Activated CD8-positive, alpha-beta memory T cell treated with anti-CD3 and anti-CD28 coated beads for 48 hours (primary cell): ENCODE measurements around the gene LIMCH1.

Source experiments
- DNase-seq, 3 experiments: peaks; one replicate each; pipeline ENCODE4 v3.0.0-alpha.2; 2020; ENCODE audit warnings: low read depth in 2 of 3, low spot score in 2 of 3

LIMCH1 gene

DNA sequence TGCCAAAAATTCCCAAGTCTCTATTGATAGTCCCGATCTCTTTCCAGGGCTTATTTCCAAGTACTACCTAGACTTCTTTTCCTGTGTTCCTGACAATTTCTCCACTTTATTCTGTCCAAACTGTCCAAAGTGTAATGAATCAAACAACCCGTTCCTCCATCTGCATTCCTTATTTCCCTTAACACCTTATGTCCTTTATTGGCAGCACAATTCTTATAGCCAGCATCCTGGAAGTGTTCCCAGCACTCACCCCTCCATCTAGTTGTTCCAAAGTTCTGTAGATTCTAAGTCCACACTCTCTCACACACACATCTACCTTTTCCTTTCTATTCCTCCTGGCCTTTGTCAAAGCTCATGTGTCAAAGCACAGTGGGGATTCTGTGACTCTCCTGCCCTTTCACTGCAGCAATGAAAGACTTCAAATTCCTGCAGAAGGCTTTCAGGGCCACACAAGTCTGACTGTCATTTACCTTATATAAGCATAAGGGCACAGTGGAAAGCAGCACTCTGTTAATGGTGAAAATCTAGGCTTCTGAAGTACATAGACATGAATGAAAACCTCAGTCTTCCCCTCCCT lies 22.1 kb downstream of the LIMCH1 start:
- no peak for DNase-seq

DNA sequence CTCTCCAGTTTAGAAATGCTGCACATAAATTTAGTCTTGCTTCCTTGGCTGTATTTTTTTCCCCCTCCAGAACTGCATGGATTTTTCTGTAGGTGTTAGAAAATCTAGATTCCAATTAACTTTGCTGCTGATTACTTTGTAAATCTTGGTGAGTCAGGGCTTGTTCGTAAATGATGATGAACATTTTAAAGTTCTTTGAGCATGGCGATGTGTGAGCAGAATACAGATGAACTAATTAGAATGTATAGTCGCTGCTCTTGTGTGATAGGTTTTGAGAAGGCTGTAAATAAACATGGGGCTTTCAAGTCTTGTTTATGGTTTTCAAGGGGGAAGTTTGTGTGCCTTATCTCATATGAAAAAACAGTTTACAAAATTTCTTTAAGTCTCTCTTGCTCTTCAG lies 23.3 kb downstream of the LIMCH1 start:
- no peak for DNase-seq

DNA sequence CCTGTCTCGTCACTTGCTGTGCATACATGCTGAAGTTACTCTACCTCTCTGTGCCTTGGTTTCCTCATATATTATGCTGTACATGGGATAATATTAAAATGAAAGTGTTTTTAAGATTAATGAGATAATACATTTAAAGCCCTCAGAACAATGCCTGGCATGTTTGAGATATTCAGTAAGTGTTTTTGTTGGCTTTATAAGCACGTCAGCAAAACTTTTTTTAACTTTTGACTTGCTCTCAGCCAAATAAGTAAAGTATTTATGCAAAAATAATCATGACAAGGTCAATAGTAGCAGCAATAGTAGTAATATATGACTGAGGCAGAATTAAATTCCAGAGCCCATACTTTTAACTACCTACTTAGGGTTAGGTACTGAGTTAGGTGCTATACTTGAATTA lies 29.2 kb downstream of the LIMCH1 start:
- DNase-seq = no peak

- no peak for DNase-seq
Measured at GRCh38 chr4:41568363-41568762, 30.4 kb downstream of the LIMCH1 start.

GRCh38 chr4:41569961-41570360 lies 32.0 kb downstream of the LIMCH1 start:
- DNase-seq = no peak

GRCh38 chr4:41571422-41571821 lies 33.5 kb downstream of the LIMCH1 start:
- DNase-seq = no peak

- DNase-seq = no peak
Measured at GRCh38 chr4:41572516-41572915, 34.6 kb downstream of the LIMCH1 start.

DNA sequence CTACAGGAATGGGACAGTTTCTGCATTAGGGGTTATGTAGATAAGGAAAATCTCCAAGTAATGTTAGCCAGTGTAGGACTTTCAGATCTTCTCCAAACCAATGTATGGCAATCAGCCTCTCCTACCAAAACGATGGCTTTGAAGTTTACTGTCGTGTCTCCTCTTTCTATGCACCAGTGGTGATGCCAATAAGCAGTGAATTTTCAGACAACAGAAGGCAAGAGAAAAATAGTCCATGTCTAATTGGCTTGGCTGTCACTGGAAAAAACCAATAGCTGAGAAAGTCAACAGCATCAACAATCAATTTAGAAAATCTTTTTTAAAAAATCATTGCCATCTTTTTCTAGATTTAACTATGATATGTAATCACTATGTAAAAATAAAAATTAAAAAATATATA lies 35.0 kb downstream of the LIMCH1 start:
- DNase-seq = no peak

- DNase-seq = no peak
Measured at GRCh38 chr4:41573502-41574001, 35.6 kb downstream of the LIMCH1 start.

DNA sequence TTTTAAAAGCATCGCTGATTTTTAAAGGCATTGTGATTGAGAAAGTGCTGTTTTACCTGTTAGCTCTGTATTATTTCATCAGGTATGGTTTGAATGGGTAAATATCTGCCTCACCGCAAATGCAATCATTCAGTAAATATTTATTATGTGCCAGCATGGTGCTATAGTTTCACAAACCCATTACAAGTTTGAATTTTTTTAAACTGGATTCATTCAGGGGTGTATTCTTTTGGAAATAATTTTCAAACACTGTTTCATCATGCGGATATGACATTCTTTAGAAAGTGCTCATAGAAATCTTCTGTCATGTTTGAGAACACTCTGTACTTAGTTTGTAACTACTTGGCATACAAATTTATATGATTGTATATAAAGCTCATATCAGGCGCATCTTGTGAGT lies 37.2 kb downstream of the LIMCH1 start:
- no peak for DNase-seq

- no peak for DNase-seq
Measured at GRCh38 chr4:41575665-41576064, 37.7 kb downstream of the LIMCH1 start.

- DNase-seq = no peak
Measured at GRCh38 chr4:41579043-41579442, 41.1 kb downstream of the LIMCH1 start.

GRCh38 chr4:41579526-41579925 lies 41.6 kb downstream of the LIMCH1 start:
- DNase-seq = no peak

- no peak for DNase-seq
Measured at GRCh38 chr4:41580007-41580406, 42.0 kb downstream of the LIMCH1 start.

GRCh38 chr4:41586675-41587225 lies 48.8 kb downstream of the LIMCH1 start:
- no peak for DNase-seq

GRCh38 chr4:41587286-41587685 lies 49.3 kb downstream of the LIMCH1 start:
- no peak for DNase-seq

DNA sequence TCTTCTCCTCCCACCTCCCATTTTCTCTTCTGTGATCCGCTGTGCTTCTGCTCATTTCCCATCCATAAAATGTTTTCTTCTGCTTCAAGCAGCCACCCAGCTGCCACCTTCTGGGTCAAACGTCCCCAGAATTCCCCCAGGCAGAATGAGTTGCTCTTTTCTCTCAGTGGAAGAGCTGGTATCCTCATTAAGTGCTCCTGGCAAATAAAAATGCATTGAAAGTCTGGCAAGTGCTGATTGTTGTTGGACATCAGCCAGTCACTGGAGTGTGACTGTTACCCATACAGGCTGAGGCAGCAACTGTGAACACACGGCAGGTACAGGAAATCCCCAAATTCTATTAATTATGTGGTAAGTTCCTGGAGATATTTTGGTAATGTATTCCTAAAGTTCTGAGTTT lies 52.6 kb downstream of the LIMCH1 start:
- no peak for DNase-seq

GRCh38 chr4:41594432-41594831 lies 56.5 kb downstream of the LIMCH1 start:
- DNase-seq = no peak

DNA sequence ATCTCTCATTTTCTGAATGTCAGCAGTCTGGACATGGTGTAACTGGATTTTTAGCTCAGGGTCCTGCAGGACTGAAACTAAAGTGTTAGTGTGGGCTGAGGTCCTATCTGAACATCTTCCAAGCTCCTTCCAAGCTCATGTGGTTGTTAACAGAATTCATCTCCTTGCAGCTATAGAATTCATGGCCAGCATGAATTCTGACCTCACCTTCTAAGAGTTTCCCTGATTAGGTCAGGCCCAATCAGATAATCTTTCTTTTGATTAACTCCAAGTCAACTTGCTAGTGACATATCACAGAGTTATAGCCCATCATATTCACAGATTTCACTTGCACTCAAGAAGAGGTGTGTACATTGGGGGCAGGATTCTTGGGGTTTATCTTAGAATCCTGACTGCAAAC lies 59.5 kb downstream of the LIMCH1 start:
- DNase-seq = no peak

DNA sequence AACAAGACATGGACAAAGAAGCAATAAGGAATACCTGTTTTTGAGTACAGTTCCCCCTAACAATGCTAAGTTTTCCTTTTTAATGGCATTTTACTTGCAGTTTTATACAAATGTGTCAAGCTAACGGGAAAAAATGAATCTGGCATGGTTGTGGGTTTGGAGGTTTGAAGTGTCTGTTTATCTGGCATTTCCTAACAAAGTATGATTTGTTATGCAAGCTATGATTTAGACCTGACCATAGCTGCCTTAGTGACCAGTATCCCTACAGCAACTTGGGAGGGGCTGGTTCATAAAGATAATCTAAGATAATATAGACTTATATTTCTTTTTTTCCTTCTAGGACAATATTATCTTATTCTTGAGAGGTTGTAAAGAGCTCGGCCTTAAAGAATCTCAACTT lies 60.6 kb downstream of the LIMCH1 start:
- DNase-seq = no peak

GRCh38 chr4:41599192-41599786 lies 61.3 kb downstream of the LIMCH1 start:
- DNase-seq = no peak

GRCh38 chr4:41600243-41600912 lies 62.4 kb downstream of the LIMCH1 start:
- DNase-seq = no peak
